ENCODE data around the gene TCERG1L. TPM values are rescaled to one million over a fixed set of nuclear protein-coding genes. Genes with fewer than 3 reads are reported as not detected.

Gene TCERG1L
- total RNA-seq, 2 experiments from 2014 or later: not detected

GRCh38 chr10:131184503-131184902, 127.0 kb downstream of the TCERG1L start:
- H3K4me1 Mint-ChIP-seq (ENCODE audit: low read depth): no peaks in the 10 kb centered on the region
- POLR2A ChIA-PET: no interaction called here
- intact Hi-C loops (cut with micrococcal nuclease): no loop called here

GRCh38 chr10:131183546-131184045, 127.9 kb downstream of the TCERG1L start:
- ChIA-PET POLR2A (interaction anchor here (0.7 kb wide), 1 partner anchor 62 kb away, joined by 3 read pairs; no protein-coding TSS in a partner anchor), CTCF (no interaction called here)
- no peaks in the 10 kb centered on the region for H3K9me3 Mint-ChIP-seq
- no peak overlapping the region for H3K4me3 Mint-ChIP-seq
- no peaks in the 10 kb centered on the region for H3K36me3 Mint-ChIP-seq (ENCODE audit: low read depth)
- peaks cover 1% of the 10 kb centered on the region for H3K27me3 Mint-ChIP-seq
- ATAC-seq: no peak
- H3K27ac Mint-ChIP-seq: no peak overlapping the region
- intact Hi-C loops (cut with micrococcal nuclease): no loop called here
- TF ChIP-seq CTCF (IDR thresholded peaks at IDR 0.05): no peak
- H3K4me1 Mint-ChIP-seq (ENCODE audit: low read depth): no peaks in the 10 kb centered on the region
- DNase-seq: no peak

More at GRCh38 chr10:131184503-131184902, 127.0 kb downstream of the TCERG1L start:
- no peak for TF ChIP-seq CTCF (IDR thresholded peaks at IDR 0.05)
- no peak for ATAC-seq
- Mint-ChIP-seq H3K9me3 (no peaks in the 10 kb centered on the region), H3K4me3 (no peak overlapping the region), H3K27me3 (peaks cover 1% of the 10 kb centered on the region), H3K27ac (no peak overlapping the region), H3K36me3 (ENCODE audit: low read depth) (no peaks in the 10 kb centered on the region)
- DNase-seq: no peak
- CTCF ChIA-PET: no interaction called here

GRCh38 chr10:131181456-131181855, 130.1 kb downstream of the TCERG1L start:
- H3K27ac Mint-ChIP-seq: no peak overlapping the region
- H3K4me3 Mint-ChIP-seq: no peak overlapping the region
- no peak for ATAC-seq
- DNase-seq: no peak
- TF ChIP-seq CTCF (IDR thresholded peaks at IDR 0.05): no peak
- H3K4me1 Mint-ChIP-seq (ENCODE audit: low read depth): no peaks in the 10 kb centered on the region
- H3K9me3 Mint-ChIP-seq: no peaks in the 10 kb centered on the region
- no peaks in the 10 kb centered on the region for H3K36me3 Mint-ChIP-seq (ENCODE audit: low read depth)
- ChIA-PET POLR2A (no interaction called here), CTCF (no interaction called here)
- H3K27me3 Mint-ChIP-seq: peaks cover 1% of the 10 kb centered on the region
- intact Hi-C loops (cut with micrococcal nuclease): no loop called here

- DNase-seq (no peak), ATAC-seq (no peak)
- no peak for TF ChIP-seq CTCF (IDR thresholded peaks at IDR 0.05)
- intact Hi-C loops (cut with micrococcal nuclease): no loop called here
- H3K27ac Mint-ChIP-seq: no peak overlapping the region
- H3K4me1 Mint-ChIP-seq (ENCODE audit: low read depth): no peaks in the 10 kb centered on the region
- CTCF ChIA-PET: no interaction called here
- H3K27me3 Mint-ChIP-seq: peaks cover 1% of the 10 kb centered on the region
- H3K36me3 Mint-ChIP-seq (ENCODE audit: low read depth): no peaks in the 10 kb centered on the region
- H3K9me3 Mint-ChIP-seq: no peaks in the 10 kb centered on the region
- no peak overlapping the region for H3K4me3 Mint-ChIP-seq
- POLR2A ChIA-PET: no interaction called here
Measured at GRCh38 chr10:131180740-131181415, 130.6 kb downstream of the TCERG1L start.

- H3K27ac Mint-ChIP-seq: no peak overlapping the region
- ChIA-PET CTCF (no interaction called here), POLR2A (no interaction called here)
- H3K9me3 Mint-ChIP-seq: no peaks in the 10 kb centered on the region
- peaks cover 1% of the 10 kb centered on the region for H3K27me3 Mint-ChIP-seq
- DNase-seq (no peak), ATAC-seq (no peak)
- no peak for TF ChIP-seq CTCF (IDR thresholded peaks at IDR 0.05)
- no peaks in the 10 kb centered on the region for H3K36me3 Mint-ChIP-seq (ENCODE audit: low read depth)
- H3K4me3 Mint-ChIP-seq: no peak overlapping the region
- no peaks in the 10 kb centered on the region for H3K4me1 Mint-ChIP-seq (ENCODE audit: low read depth)
- intact Hi-C loops (cut with micrococcal nuclease): no loop called here
Measured at GRCh38 chr10:131180086-131180485, 131.4 kb downstream of the TCERG1L start.
